Tibial nerve (tissue), 4 donors: ENCODE data around the gene CDHR1.
"Not testable (repeated sequence)": the region's sequence is repeated elsewhere in the genome, so short reads cannot be mapped to it uniquely, and the experiment has no call there.

Source experiments
- CTCF ChIP-seq, 5 experiments: fragments of 200-600 bp in 3 of 5; fragments of 450-650 bp in 2 of 5; sonication (generic) in 3 of 5; IDR thresholded peaks; one replicate each; pipeline ENCODE4 v1.5.1; 2016 to 2019; ENCODE audit warnings: antibody characterized with exemption in 5 of 5, mild to moderate bottlenecking in 3 of 5, moderate library complexity in 2 of 5
- EP300 ChIP-seq, 2 donors: sonication (generic); formaldehyde crosslinking; IDR thresholded peaks; one replicate each; pipeline ENCODE4 v1.6.1; 2017; ENCODE audit warnings: antibody characterized with exemption in 2 of 2, mild to moderate bottlenecking in 1 of 2
- POLR2A ChIP-seq, 2 donors: fragments of 450-650 bp; IDR thresholded peaks; one replicate each; pipeline ENCODE4 v1.6.1; 2017; ENCODE audit warnings: antibody characterized with exemption in 2 of 2, mild to moderate bottlenecking in 2 of 2, moderate library complexity in 2 of 2

- TF ChIP-seq CTCF, POLR2A, EP300 (IDR thresholded peaks at IDR 0.05): not testable (repeated sequence)
Measured at GRCh38 chr10:84167289-84167653, 27.1 kb upstream of the CDHR1 start.
